GM19193 (cell line): ENCODE results near the gene IRGC.

Experiments
- POLR2A ChIP-seq: IDR thresholded peaks from 4 replicates; pipeline ENCODE4 v1.6.1; 2011; ENCODE audit not compliant: insufficient read depth, insufficient read length; ENCODE audit errors: extremely low read depth

The IRGC gene

GRCh38 chr19:43754503-43755255 is 38.8 kb downstream of the IRGC start, which contains the start of gene SMG9:
Gene SMG9 (minus strand): TSS chr19:43754962. CDS start chr19:43750741, 4,221 bp downstream.
- peak; percentile 81 for TF ChIP-seq POLR2A

- peak; percentile 38 for TF ChIP-seq POLR2A
Measured at GRCh38 chr19:43755256-43755801, 39.5 kb downstream of the IRGC start.

- no peak for TF ChIP-seq POLR2A
Measured at GRCh38 chr19:43759515-43759914, 43.6 kb downstream of the IRGC start.

- TF ChIP-seq POLR2A, result no peak
Measured at GRCh38 chr19:43760941-43761340, 45.1 kb downstream of the IRGC start.

- no peak for TF ChIP-seq POLR2A
Measured at GRCh38 chr19:43762814-43763213, 46.9 kb downstream of the IRGC start.

GRCh38 chr19:43763473-43763939 is 47.6 kb downstream of the IRGC start:
- TF ChIP-seq POLR2A, result peak; percentile 49

GRCh38 chr19:43765109-43765876 is 49.4 kb downstream of the IRGC start:
- TF ChIP-seq POLR2A, result peak; percentile 27

- TF ChIP-seq POLR2A, result no peak
Measured at GRCh38 chr19:43766755-43767043, 50.8 kb downstream of the IRGC start.

GRCh38 chr19:43767316-43767715 is 51.4 kb downstream of the IRGC start:
- no peak for TF ChIP-seq POLR2A

- no peak for TF ChIP-seq POLR2A
Measured at GRCh38 chr19:43767818-43768217, 51.9 kb downstream of the IRGC start.

GRCh38 chr19:43768273-43769050 is 52.6 kb downstream of the IRGC start:
- no peak for TF ChIP-seq POLR2A

- TF ChIP-seq POLR2A, result no peak
Measured at GRCh38 chr19:43769256-43769655, 53.4 kb downstream of the IRGC start.
